ENCODE results near the gene CMTM7.
"Not testable (repeated sequence)": the region's sequence is repeated elsewhere in the genome, so short reads cannot be mapped to it uniquely, and the experiment has no call there.

The CMTM7 gene

DNA sequence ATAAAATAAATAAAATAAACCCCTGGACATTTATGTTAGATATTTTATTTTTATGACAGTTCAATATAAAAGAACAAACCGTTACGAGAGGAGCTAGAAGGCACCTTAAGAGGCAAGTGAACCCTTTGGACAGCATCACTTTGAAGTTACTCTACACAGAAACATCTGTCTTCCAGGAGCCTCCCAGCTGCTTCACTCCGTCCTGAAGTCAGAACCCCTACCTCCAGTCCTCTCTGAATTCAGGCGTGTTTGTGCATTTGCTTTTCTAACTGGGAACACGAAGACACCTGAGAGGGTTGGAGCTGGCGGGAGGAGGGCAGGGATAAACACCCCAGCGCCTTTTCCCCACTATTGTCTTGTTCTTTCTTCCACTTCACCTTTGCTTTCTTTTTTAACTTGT is 46.2 kb downstream of the CMTM7 start:
- TF ChIP-seq, protein P1, sequence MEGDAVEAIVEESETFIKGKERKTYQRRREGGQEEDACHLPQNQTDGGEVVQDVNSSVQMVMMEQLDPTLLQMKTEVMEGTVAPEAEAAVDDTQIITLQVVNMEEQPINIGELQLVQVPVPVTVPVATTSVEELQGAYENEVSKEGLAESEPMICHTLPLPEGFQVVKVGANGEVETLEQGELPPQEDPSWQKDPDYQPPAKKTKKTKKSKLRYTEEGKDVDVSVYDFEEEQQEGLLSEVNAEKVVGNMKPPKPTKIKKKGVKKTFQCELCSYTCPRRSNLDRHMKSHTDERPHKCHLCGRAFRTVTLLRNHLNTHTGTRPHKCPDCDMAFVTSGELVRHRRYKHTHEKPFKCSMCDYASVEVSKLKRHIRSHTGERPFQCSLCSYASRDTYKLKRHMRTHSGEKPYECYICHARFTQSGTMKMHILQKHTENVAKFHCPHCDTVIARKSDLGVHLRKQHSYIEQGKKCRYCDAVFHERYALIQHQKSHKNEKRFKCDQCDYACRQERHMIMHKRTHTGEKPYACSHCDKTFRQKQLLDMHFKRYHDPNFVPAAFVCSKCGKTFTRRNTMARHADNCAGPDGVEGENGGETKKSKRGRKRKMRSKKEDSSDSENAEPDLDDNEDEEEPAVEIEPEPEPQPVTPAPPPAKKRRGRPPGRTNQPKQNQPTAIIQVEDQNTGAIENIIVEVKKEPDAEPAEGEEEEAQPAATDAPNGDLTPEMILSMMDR (conservative IDR thresholded peaks at IDR 0.05; ENCODE audit: low read depth, low read length): no peak
- H3K4me3 ChIP-seq (ENCODE audit: low read depth, low read length): no peak overlapping the region
- no peak for DNase-seq (ENCODE audit: low read depth)

DNA sequence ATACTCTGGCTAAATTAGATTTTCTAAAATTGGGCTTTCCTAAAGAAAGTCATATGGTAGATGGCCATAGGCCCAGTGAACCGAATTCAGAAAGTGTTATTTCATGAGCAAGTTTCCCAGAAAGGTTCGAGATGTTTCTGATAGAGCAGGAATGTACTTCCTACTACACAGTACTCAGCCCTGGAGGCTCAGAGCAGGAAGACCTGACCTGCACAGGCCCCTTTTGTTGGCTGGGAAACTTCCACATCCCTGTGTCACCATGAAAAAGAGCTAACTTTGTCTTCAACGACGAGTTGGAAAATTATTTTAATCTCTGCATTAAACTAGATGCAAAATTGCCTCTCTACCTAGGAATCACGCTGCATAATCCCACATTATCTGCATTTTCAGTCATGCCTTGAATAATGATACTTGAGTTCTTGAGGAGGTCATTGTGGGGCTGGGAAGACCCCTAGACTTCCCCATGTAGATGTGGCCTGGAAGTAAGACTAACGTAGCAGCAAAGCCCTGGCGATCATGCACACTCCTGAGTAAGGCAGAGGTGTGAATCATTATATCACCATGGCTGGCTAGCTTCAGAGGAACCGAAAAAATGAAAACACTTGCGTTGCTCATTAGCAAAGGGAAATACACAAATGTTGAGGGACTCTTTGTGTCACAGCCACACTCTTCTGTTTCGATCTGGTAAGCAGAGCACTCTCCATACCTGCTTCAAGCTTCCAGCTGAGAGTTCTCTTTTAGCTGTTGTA is 47.1 kb downstream of the CMTM7 start:
- DNase-seq (ENCODE audit: low read depth): peak; percentile 37
- TF ChIP-seq, protein P1 (conservative IDR thresholded peaks at IDR 0.05; ENCODE audit: low read depth, low read length): no peak
- no peak overlapping the region for H3K4me3 ChIP-seq (ENCODE audit: low read depth, low read length)

DNA sequence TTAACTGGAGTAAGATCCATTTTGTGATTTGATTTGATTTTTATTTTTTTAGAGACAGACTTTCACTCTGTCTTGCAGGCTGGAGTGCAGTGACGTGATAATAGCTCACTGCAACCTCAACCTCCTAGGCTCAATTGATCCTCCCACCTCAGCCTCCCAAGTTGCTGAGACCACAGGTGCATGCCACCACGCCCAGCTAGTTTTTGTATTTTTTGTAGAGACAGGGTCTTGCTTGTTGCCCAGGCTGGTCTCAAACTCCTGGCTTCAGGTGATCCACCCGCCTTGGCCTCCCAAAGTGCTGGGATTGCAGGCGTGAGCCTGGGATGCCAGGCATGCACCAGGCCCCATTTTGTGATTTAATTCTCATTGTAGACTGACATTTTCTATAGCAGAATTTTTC is 47.8 kb downstream of the CMTM7 start:
- DNase-seq (ENCODE audit: low read depth); H3K4me3 ChIP-seq (ENCODE audit: low read depth, low read length): not testable (repeated sequence)

DNA sequence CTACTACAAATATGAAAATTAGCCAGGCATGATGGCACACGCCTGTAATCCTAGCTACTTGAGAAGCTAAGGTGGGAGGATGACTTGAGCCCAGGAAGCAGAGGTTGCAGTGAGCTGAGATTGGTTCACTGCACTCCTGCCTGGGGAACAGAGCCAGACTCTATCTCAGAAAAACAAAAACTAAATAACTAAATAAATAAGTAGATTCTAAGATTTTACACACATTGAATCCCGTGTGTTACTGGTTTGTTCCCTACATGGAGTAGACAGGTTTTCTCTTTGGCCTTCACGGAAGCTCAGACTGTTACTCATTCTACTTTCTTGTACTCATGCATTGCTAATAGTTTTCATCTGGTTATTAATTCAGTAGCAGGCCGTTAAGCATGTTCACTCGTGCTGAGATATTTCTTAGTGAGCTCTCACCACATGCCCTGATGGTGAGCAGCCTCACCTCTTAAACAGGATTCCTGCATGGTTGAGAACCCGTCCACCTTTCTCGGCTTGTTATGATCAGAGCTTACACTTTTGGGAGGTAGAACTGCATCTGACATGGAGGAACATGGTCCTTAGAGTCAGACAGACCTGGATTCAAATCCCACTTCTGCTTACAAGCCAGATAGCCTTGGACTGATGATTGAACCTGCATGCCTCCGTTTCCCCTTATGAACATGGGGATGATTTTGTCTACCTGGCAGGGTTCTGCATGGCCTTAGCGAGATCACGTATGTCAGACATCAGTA is 49.1 kb downstream of the CMTM7 start:
- no peak overlapping the region for H3K4me3 ChIP-seq (ENCODE audit: low read depth, low read length)
- DNase-seq (ENCODE audit: low read depth): no peak
- TF ChIP-seq, protein P1 (conservative IDR thresholded peaks at IDR 0.05; ENCODE audit: low read depth, low read length): no peak

DNA sequence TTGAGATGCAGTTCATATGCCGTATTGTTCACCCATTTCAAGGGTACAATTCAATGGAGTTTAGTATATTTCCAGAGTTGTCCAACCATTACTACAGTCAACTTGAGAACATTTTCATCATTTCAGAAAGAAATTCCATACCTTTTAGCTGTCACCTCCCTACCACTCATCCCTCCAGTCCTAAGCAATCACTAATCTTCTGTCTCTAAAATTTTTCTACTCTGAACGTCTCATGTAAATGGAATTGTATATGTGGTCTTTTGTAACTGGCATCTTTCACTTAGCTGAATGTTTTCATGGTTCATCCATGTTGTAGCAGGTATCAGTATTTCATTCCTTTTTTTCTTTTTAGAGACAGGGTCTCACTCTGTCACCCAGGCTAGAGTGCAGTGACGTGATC is 51.1 kb downstream of the CMTM7 start:
- no peak overlapping the region for H3K4me3 ChIP-seq (ENCODE audit: low read depth, low read length)
- no peak for DNase-seq (ENCODE audit: low read depth)
- TF ChIP-seq, protein P1 (conservative IDR thresholded peaks at IDR 0.05; ENCODE audit: low read depth, low read length): no peak

DNA sequence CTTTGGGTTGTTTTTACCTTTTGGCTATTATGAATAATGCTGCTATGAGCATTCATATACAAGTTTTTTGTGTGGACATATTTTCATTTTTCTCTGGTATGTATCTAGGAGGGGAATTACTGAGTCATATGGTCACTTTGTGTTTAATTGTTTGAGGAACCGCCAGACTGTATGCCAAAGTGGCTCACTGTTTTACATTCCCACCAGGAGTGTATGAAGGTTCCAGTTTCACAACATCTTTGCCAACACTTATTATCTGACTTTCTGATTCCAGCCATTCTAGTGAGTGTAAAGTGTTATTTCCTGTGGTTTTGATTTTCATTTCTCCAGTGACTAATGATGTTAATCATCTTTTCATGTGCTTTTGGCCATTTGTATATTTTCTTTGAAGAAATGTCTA is 51.8 kb downstream of the CMTM7 start:
- H3K4me3 ChIP-seq (ENCODE audit: low read depth, low read length): no peak overlapping the region
- DNase-seq (ENCODE audit: low read depth): peak; percentile 75
- TF ChIP-seq, protein P1 (conservative IDR thresholded peaks at IDR 0.05; ENCODE audit: low read depth, low read length): no peak

DNA sequence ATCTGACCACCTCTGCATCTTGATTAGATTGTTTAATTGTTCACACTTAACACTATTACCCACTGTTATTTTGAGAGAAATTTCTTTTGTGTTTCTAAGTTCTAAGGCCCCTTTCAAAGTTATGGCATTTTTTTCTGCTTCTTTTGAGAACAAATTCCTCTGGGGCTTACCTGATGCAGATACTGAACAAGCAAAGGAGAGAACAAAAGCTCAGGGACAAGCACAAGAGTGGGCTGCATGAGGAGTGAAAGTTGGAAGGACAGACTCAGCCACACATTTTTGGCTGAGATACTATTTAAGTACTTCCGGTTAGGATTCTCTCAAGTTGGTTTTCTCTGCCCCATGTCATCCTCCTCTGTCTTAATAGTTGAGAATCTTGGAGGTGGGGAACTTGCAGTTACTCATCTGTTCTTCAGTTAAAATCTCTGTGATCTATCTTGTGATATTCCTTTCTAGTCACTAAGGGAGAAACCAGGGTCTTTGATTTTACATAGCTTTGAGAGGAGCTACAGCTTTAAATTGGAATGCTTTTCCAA is 56.3 kb downstream of the CMTM7 start:
- TF ChIP-seq, protein P1 (conservative IDR thresholded peaks at IDR 0.05; ENCODE audit: low read depth, low read length): no peak
- no peak overlapping the region for H3K4me3 ChIP-seq (ENCODE audit: low read depth, low read length)
- no peak for DNase-seq (ENCODE audit: low read depth)

Data from choroid plexus epithelial cell (primary cell).